ENCODE results near the gene CNOT4. TPM values are rescaled to one million over a fixed set of nuclear protein-coding genes. Genes with fewer than 3 reads are reported as not detected.
A peak's percentile ranks its signal among the peaks of the same experiment; 100 is the strongest.

CNOT4 gene, protein sequence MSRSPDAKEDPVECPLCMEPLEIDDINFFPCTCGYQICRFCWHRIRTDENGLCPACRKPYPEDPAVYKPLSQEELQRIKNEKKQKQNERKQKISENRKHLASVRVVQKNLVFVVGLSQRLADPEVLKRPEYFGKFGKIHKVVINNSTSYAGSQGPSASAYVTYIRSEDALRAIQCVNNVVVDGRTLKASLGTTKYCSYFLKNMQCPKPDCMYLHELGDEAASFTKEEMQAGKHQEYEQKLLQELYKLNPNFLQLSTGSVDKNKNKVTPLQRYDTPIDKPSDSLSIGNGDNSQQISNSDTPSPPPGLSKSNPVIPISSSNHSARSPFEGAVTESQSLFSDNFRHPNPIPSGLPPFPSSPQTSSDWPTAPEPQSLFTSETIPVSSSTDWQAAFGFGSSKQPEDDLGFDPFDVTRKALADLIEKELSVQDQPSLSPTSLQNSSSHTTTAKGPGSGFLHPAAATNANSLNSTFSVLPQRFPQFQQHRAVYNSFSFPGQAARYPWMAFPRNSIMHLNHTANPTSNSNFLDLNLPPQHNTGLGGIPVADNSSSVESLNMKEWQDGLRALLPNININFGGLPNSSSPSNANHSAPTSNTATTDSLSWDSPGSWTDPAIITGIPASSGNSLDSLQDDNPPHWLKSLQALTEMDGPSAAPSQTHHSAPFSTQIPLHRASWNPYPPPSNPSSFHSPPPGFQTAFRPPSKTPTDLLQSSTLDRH
- 10 to 100 TPM in 11 of 12 donors, not detected in 1; 23.5 to 37.7 (median 25.3) TPM for polyA plus RNA-seq (ENCODE audit: insufficient read length in 12 of 12)
- long read RNA-seq, donor 1, partial matches to known transcripts: 17 of 18 reads
- long read RNA-seq, donor 1, other reads (novel, unspliced or antisense): 0 of 18 reads
- long read RNA-seq, donor 2, partial matches to known transcripts: 6 of 8 reads
- long read RNA-seq, donor 2, other reads (novel, unspliced or antisense): 0 of 8 reads
- long read RNA-seq, donor 3: 0 reads
- long read RNA-seq, donor 4: 0 reads
- long read RNA-seq, donor 5, partial matches to known transcripts: 5 of 8 reads
- long read RNA-seq, donor 5, other reads (novel, unspliced or antisense): 0 of 8 reads
- long read RNA-seq, donor 6, partial matches to known transcripts: 0 of 1 reads
- long read RNA-seq, donor 6, other reads (novel, unspliced or antisense): 0 of 1 reads
- long read RNA-seq, donor 7, partial matches to known transcripts: 0 of 1 reads
- long read RNA-seq, donor 7, other reads (novel, unspliced or antisense): 0 of 1 reads
- long read RNA-seq, donor 8, full-length matches to known transcripts: 8 of 8 reads
- long read RNA-seq, donor 8, partial matches to known transcripts: 0 of 8 reads
- long read RNA-seq, donor 8, other reads (novel, unspliced or antisense): 0 of 8 reads
- long read RNA-seq, donor 9: 0 reads
- long read RNA-seq, donor 10, full-length matches to known transcripts: 2 of 2 reads
- long read RNA-seq, donor 10, partial matches to known transcripts: 0 of 2 reads
- long read RNA-seq, donor 10, other reads (novel, unspliced or antisense): 0 of 2 reads
- long read RNA-seq, donor 11, partial matches to known transcripts: 0 of 1 reads
- long read RNA-seq, donor 11, other reads (novel, unspliced or antisense): 0 of 1 reads

DNA sequence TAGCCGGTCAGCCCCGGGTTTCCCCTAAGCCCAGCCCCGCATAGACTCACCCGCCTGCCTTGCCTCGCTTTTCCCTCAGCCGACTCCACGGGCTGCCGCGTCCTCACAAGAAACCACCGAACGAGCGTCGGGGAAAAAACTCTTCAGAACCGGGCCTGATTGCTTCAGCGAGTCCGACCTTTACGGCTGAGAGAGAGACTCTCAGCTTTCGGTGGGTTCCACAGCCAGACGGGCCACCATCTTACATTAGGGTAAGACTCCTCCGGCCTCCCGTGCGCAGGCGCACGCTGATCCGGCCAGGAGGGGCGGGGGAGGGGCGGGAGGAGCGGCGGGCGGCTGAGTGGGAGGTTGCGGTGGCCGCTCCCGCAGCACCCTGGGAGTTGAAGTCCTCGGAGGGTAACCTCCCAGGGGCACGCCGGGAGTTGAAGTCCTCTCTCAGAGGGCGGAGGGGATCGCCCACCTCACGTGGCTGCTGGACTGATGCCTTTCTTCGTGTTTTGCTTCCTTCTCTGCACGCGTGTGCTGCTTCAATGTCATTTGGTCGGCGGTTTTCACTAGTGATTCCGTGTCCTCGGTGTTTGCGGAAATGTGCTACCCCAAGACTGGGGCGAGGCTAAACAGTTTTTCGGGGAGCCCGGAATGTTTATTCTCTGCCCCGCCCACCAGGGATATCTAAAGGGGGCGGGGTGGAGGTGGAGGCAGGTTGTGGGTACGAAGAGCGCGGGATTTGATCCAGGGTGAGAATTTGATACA is at the start of gene CNOT4:
Gene CNOT4 (minus strand): TSS at position 264 of the 753 bp plus-strand sequence. CDS start 71,771 bp downstream, outside the sequence.
- peak; percentile 98 for DNase-seq

- no peak for DNase-seq
These were observed 49.0 kb upstream of the CNOT4 start for GRCh38 chr7:135558881-135559280.

GRCh38 chr7:135558337-135558767 is 48.5 kb upstream of the CNOT4 start:
- DNase-seq: peak; percentile 67

GRCh38 chr7:135557455-135558336 is 47.8 kb upstream of the CNOT4 start, which contains the start of gene NUP205:
NUP205 (plus strand) TSS chr7:135557917; CDS start chr7:135557945, 28 bp downstream.
- DNase-seq: peak; percentile 92

DNA sequence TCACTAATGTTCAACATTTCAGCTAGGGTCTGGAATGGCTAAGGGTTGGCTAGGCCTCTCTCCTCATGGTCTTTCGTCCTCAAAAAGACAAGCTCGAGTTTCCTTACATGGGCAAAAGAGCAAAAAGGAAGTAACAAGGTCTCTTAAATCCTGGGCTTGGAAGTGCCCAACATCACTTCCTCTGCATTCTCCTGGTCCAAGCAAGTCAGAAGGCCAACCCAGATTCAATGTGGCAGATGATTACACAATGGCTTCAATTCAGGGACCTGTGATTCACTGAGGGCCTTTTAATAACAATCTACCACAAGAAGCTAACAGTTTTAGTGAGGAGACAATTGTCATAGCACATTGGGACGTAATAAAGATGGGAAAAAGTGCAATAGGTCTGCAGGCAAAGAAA is 43.4 kb upstream of the CNOT4 start:
- DNase-seq: no peak

DNA sequence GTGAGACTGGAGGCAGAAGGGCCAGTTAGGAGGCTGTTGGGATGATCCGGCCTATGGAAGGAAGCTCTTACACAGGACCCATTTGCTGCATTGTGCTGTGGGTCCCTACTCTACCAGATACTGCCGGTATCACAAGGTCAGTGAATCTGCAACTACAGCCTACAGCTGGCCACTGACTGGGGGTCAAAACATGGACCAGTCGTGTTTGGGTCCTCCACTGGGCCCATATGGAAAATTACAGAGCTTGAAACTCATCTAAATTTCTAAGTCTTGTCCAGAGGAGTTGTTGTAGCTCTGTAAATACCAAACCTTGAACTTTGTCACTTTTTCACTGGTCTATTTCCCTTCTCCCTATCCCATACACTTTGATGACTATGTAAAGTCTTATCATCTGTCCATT is 42.2 kb upstream of the CNOT4 start:
- no peak for DNase-seq

GRCh38 chr7:135550196-135550595 is 40.3 kb upstream of the CNOT4 start:
- no peak for DNase-seq

- no peak for DNase-seq
These were observed 31.1 kb upstream of the CNOT4 start for GRCh38 chr7:135541029-135541428.

- no peak for DNase-seq
These were observed 29.7 kb upstream of the CNOT4 start for GRCh38 chr7:135539629-135540028.

DNA sequence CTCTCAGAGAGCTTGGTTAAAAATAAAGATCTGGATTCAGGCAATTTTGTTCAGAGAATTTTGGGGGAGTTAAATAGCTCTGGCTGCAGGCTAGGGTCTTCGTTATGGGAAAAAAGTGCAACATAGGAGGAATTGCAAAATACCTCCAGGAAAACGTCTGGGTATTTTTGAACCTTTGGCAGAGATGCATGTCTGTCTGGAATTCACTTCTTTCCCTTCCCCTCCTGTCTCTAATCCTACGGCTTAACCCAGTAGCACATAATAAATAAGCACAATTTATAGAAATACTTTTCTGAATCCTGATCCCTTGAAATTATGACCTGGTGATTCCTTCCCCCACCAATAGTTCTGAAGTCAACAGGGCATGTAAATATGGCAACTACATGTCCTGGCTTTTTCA is 28.5 kb upstream of the CNOT4 start:
- DNase-seq: peak; percentile 18

DNA sequence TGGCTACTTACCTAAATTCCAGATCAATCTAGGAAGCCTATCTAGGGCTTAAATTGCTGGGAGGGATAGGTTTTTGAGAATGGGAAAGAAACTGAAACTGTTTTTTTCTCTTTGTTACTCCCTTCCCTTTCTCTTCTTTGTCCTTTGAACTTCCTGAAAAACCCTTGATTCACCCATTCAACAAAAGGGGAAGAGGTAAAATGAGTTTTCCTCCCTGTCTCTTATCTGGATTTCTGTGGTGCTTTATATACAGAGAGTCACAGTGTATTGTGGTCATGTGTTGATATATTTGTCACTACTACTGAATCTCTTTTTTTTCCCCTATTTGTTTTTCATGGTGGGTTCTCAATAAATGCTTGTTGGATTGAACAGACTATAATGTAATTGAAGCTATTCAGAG is 28.0 kb upstream of the CNOT4 start:
- no peak for DNase-seq

GRCh38 chr7:135537453-135537852 is 27.6 kb upstream of the CNOT4 start:
- no peak for DNase-seq

DNA sequence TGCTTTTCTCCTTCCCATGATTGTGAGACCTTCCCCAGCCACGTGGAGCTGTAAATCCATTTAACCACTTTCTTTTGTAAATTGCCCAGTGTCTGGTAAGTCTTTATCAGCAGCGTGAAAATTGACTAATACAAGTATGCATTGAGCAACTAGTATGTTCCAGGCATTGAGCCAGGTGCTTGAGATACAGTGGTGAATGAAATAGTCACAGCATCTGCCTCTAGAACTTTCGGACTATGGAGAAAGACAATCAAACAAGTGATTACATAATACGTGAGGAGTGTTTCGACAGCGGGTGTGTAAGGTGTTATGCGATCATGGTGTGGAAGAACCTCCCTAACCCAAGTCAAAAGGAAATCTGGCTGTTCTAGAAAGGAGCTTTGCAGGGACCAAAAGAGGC is 26.2 kb upstream of the CNOT4 start:
- DNase-seq: no peak

GRCh38 chr7:135527025-135527424 is 17.1 kb upstream of the CNOT4 start:
- DNase-seq: no peak

DNA sequence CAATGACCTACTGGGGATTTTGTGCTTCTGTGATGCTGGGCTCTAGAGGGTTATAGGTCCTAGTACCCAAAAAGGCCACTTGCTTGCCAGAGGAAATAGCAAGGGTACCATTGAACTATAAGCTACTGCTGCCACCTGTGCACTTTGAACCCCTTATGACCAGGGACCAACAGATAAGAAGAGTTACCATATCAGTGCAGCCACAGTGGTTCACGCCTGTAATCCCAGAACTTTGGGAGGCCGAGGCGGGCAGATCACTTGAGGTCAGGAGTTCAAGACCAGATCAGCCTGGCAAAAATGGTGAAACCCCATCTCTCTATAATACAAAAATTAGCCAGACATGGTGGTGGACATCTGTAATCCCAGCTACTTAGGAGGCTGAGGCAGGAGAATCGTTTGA is 15.5 kb upstream of the CNOT4 start:
- DNase-seq: no peak

- DNase-seq: no peak
These were observed 13.2 kb upstream of the CNOT4 start for GRCh38 chr7:135523146-135523545.

DNA sequence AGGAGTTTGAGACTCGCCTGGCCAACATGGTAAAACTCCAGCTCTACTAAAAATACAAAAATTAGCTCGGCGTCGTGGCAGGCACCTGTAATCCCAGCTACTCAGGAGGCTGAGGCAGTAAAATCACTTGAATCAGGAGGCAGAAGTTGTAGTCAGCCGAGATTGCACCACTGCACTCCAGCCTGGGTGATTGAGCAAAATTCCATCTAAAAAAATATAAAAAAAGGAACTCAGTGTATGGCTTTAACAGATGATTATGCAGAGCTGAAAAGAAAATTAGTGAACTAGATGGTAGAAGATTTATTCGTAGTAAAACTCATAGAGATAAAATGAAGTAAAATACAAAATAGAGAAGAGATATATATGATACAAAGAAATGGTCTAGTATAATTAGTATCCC is 12.6 kb upstream of the CNOT4 start:
- DNase-seq: no peak

GRCh38 chr7:135519871-135520270 is 10.0 kb upstream of the CNOT4 start:
- no peak for DNase-seq

- no peak for DNase-seq
These were observed 9.4 kb upstream of the CNOT4 start for GRCh38 chr7:135519233-135519688.

Data from muscle of arm (tissue), 14 donors.